A549 (cell line): ENCODE measurements around the gene TREX2.

Experiments
- JUNB ChIP-seq: fragments of >200 bp; sonication (Bioruptor Twin); formaldehyde crosslinking; IDR thresholded peaks from 2 replicates; pipeline ENCODE4 v1.6.1; 2016
- PHF8 ChIP-seq: fragments of 200-600 bp; sonication (generic); IDR thresholded peaks from 2 replicates; pipeline ENCODE4 v1.6.1; 2016; ENCODE audit warnings: low read depth, mild to moderate bottlenecking, antibody characterized with exemption, moderate library complexity, borderline replicate concordance
- TF ChIP-seq, protein P1 (sequence below): fragments of >200 bp; sonication (Bioruptor Twin); formaldehyde crosslinking; IDR thresholded peaks from 3 replicates; pipeline ENCODE4 v1.5.1; 2016

- TF ChIP-seq PHF8 (no peak), JUNB (no peak)
- TF ChIP-seq, protein P1, sequence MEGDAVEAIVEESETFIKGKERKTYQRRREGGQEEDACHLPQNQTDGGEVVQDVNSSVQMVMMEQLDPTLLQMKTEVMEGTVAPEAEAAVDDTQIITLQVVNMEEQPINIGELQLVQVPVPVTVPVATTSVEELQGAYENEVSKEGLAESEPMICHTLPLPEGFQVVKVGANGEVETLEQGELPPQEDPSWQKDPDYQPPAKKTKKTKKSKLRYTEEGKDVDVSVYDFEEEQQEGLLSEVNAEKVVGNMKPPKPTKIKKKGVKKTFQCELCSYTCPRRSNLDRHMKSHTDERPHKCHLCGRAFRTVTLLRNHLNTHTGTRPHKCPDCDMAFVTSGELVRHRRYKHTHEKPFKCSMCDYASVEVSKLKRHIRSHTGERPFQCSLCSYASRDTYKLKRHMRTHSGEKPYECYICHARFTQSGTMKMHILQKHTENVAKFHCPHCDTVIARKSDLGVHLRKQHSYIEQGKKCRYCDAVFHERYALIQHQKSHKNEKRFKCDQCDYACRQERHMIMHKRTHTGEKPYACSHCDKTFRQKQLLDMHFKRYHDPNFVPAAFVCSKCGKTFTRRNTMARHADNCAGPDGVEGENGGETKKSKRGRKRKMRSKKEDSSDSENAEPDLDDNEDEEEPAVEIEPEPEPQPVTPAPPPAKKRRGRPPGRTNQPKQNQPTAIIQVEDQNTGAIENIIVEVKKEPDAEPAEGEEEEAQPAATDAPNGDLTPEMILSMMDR = no peak
Observed at GRCh38 chrX:153433781-153434285, 12.0 kb downstream of the TREX2 start.
